Left ventricle myocardium inferior (tissue), 1 donor: ENCODE measurements around the gene CEP72. TPM values are rescaled to one million over a fixed set of nuclear protein-coding genes. Genes with fewer than 3 reads are reported as not detected.

ENCODE experiments used
- DNase-seq: peaks from one replicate; pipeline ENCODE4 v3.0.0-alpha.2; 2020
- H3K27ac ChIP-seq: fragments of 200-600 bp; replicated peaks from 2 replicates; pipeline ENCODE4 v1.8.0; 2021
- H3K27me3 ChIP-seq: fragments of 200-600 bp; 2 replicates; pipeline ENCODE4 v1.8.0; 2021; ENCODE audit warnings: low read depth
- H3K36me3 ChIP-seq: fragments of 200-600 bp; 2 replicates; pipeline ENCODE4 v1.8.0; 2021
- H3K4me1 ChIP-seq: fragments of 200-600 bp; 2 replicates; pipeline ENCODE4 v1.8.0; 2021
- H3K4me3 ChIP-seq: fragments of 200-600 bp; 2 replicates; pipeline ENCODE4 v1.8.0; 2021; ENCODE audit warnings: mild to moderate bottlenecking, moderate library complexity
- H3K9me3 ChIP-seq: fragments of 200-600 bp; replicated peaks from 2 replicates; pipeline ENCODE4 v1.8.0; 2021
- intact Hi-C: fragments of 100-400 bp; cut with micrococcal nuclease; formaldehyde crosslinking; loops from one replicate; pipeline ENCODE4 v1.11.0; 2022
- total RNA-seq: library from RNA; stranded (reverse); fragmentation: NEBNext Ultra II Directional; extraction: Animal tissue kit (Norgen Biotek cat#: 25700); gene quantifications from one replicate; pipeline ENCODE4 v1.2.1, GENCODE V29; 2021
- TF ChIP-seq, protein P1 (sequence below): fragments of 200-600 bp; IDR thresholded peaks from 2 replicates; pipeline ENCODE4 v1.8.0; 2021; ENCODE audit warnings: antibody characterized with exemption, mild to moderate bottlenecking, borderline replicate concordance
- donor health status: DM: no; HTN: yes; CAD: no; lungs with severe emphysema.

CEP72 gene
- total RNA-seq, 1 donor from 2014 or later, result 1.7 TPM

DNA sequence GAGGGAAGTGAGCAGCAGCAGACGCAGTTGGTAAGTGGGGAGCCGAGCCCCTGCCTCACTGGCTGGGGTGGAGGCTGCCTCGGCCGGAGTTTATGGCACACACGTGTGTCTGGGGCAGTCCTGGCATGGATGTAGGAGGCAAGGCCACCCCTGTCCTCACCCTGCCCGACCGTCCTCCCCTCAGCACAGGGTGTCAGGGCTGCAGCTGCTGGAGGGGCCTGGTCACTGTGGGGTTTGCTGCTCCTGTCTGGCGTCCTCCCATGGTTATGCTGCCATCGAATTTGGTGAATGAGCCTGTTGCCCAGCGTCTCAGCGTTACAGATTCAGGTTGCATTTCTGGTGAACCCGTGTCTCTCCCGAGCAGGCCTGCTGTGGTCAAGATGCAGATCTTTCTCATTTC, 32.4 kb downstream of the CEP72 start:
- DNase-seq, result no peak
- no peak overlapping the region for H3K4me3 ChIP-seq
- peaks cover 9% of the 10 kb centered on the region for H3K36me3 ChIP-seq

DNA sequence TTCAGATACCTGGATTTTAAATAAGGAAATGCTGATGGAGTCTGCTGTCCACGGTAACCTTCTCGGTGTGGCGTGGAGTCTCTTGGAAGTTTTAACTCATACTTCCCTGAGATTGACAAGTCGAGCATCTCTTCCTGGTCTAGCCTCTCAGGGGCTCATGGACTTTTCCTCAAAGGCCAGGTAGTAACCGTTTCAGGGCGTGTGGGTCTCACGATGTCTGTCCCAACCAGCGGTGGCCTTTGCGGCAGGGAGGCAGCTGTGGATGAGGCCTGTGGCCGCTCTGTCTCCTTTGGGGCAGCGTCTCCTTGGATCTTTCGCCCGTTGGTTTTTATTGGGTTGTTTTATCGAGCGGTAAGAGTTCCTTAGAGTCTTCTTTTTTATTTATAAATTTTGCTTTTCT, 32.8 kb downstream of the CEP72 start:
- peaks cover 9% of the 10 kb centered on the region for H3K36me3 ChIP-seq
- TF ChIP-seq, protein P1, sequence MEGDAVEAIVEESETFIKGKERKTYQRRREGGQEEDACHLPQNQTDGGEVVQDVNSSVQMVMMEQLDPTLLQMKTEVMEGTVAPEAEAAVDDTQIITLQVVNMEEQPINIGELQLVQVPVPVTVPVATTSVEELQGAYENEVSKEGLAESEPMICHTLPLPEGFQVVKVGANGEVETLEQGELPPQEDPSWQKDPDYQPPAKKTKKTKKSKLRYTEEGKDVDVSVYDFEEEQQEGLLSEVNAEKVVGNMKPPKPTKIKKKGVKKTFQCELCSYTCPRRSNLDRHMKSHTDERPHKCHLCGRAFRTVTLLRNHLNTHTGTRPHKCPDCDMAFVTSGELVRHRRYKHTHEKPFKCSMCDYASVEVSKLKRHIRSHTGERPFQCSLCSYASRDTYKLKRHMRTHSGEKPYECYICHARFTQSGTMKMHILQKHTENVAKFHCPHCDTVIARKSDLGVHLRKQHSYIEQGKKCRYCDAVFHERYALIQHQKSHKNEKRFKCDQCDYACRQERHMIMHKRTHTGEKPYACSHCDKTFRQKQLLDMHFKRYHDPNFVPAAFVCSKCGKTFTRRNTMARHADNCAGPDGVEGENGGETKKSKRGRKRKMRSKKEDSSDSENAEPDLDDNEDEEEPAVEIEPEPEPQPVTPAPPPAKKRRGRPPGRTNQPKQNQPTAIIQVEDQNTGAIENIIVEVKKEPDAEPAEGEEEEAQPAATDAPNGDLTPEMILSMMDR, result no peak
- no peaks in the 10 kb centered on the region for H3K27me3 ChIP-seq
- no peak overlapping the region for H3K4me3 ChIP-seq
- no peak overlapping the region for H3K27ac ChIP-seq
- no peaks in the 10 kb centered on the region for H3K4me1 ChIP-seq
- no peak for DNase-seq
- intact Hi-C loops, result no loop called here
- no peaks in the 10 kb centered on the region for H3K9me3 ChIP-seq

More for the DNA sequence above, 32.4 kb downstream of the CEP72 start:
- Histone ChIP-seq H3K9me3 (no peaks in the 10 kb centered on the region), H3K27me3 (no peaks in the 10 kb centered on the region), H3K4me1 (no peaks in the 10 kb centered on the region), H3K27ac (no peak overlapping the region)
- intact Hi-C loops, result no loop called here
- TF ChIP-seq, protein P1, result no peak

DNA sequence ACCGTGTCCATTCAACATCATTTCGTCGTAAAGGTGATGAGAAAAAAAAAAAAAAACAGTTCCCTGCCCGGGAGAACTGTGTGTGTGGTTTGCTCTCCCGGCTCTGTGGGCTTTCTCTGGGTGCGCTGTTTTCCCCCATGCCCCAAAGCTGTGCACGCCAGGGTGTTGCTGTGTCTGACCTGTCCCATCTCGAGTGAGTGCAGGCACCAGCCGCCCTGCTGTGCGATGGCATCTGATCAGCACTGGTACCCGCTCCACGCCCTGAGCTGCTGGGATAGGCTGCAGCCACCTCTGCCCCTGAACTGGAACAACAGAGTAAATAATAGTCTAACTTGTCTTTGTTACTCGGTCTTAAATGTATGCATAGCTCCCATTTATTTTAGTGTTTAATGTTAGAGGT, 33.3 kb downstream of the CEP72 start:
- no peak overlapping the region for H3K4me3 ChIP-seq
- intact Hi-C loops, result no loop called here
- DNase-seq, result no peak
- H3K4me1 ChIP-seq, result no peaks in the 10 kb centered on the region
- H3K9me3 ChIP-seq, result no peaks in the 10 kb centered on the region
- H3K36me3 ChIP-seq, result peaks cover 6% of the 10 kb centered on the region
- H3K27ac ChIP-seq, result no peak overlapping the region
- TF ChIP-seq, protein P1, result no peak
- no peaks in the 10 kb centered on the region for H3K27me3 ChIP-seq

DNA sequence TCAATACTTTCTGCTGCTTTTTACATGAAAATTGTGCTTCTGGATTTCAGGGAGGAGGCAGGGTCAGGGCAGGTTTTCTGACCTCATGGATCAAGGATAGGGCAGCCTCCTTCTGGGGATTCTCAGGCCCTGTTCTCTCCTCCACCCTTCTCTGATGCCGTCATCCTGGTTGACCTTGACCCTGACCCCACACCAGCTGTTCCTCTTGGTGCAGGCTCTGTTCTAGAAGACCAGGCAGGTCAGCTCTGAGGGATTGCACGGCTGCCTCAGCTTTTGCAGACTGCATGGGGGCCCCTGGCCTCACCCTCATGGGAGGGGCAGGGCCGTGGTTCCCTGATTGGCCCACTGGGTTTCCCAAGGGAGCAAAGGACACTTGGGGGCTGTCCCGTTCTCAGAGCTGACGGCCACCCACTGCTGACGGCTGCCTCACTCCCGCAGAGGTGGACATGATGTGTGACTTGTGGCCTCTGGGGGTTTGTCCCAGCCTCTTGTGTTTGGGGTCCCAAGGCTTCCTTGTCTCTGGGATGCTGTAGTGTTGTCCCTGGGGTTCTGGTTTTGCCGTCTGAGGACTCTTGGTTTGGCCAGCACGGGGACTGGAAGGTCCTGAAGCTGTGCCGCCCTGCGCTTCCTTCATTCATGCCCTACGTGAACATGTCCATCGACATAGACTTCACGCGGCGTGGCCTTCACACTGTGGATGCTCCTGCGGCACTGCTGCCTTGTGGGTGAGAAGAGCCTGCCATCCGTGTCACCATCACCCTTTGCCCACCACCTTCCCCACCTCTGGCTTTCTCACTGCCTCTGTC, 34.5 kb downstream of the CEP72 start:
- intact Hi-C loops, result no loop called here
- H3K9me3 ChIP-seq, result no peaks in the 10 kb centered on the region
- no peaks in the 10 kb centered on the region for H3K27me3 ChIP-seq
- no peaks in the 10 kb centered on the region for H3K4me1 ChIP-seq
- no peak overlapping the region for H3K27ac ChIP-seq
- no peak overlapping the region for H3K4me3 ChIP-seq
- no peaks in the 10 kb centered on the region for H3K36me3 ChIP-seq
- TF ChIP-seq, protein P1, result no peak
- no peak for DNase-seq

DNA sequence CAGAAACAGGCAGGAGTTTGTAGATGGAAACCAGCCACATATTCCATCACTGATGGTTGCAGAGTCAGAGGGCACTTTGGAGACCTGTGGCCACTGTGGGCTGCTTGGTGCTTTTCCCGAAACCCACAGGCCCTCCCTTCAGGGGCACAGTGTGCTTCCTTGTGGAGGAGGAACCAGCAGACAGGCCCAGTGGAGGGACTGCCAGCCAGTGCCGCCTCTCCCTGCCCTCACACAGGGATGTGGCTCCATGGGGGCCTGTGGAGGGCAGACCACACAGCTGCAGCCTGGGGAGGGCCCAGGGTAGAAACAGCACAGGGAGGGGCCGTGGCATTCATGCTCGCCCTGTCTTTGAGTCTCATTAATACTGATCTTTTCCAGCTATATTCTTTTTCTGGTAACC, 35.2 kb downstream of the CEP72 start:
- Histone ChIP-seq H3K9me3 (no peaks in the 10 kb centered on the region), H3K27ac (no peak overlapping the region), H3K36me3 (no peaks in the 10 kb centered on the region), H3K27me3 (no peaks in the 10 kb centered on the region), H3K4me1 (no peaks in the 10 kb centered on the region), H3K4me3 (no peak overlapping the region)
- TF ChIP-seq, protein P1, result no peak
- intact Hi-C loops, result no loop called here
- DNase-seq, result no peak
